ENCODE results near the gene IRF4.

DNA sequence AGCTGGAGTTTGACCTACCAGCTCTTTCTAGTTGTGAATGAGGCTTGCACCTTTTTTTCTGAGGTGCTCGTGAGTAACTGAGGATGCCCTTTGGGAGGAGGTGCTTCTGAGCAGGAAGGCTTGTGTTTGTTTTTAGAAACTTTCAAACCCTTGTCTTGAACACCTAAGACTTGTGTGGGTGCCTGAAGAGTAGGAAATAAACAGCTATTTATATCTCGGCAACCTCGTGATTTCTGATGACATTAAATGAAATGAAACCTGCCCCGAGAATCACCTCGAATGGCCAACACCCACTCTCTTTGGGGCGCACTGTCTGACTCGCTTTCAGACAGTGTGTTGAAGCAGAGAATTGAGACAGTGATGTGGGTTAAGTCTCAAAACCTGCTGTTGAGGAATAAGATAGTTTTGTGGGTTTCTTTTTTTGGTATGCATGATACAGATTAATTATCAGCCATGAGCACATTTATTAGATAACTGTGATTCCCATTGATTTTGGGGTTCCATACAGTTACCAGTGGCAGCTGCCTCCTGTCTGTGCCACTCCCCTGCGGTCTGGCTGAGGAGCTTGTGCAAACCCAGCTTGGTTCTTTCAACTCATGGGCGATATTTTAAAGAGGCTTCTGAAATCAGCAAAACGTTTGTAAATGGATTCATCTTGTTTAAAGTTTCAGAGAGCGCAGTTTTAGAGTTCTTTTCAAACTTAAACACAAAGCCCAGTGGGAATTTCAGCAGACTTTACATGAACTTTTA lies 8.4 kb downstream of the IRF4 start:
- TF ChIP-seq CTCF (IDR thresholded peaks at IDR 0.05; ENCODE audit: low read depth, low read length) (no peak), EZH2phosphoT487 (IDR thresholded peaks at IDR 0.05; ENCODE audit: low read depth) (no peak)

Data from OCI-LY3 (cell line).